AG08395 (cell line): ENCODE data around the gene F12.

ENCODE experiments used
- DNase-seq: peaks from one replicate; pipeline ENCODE4 v3.0.0; 2012; ENCODE audit warnings: mixed read lengths, low spot score

Gene F12

DNA sequence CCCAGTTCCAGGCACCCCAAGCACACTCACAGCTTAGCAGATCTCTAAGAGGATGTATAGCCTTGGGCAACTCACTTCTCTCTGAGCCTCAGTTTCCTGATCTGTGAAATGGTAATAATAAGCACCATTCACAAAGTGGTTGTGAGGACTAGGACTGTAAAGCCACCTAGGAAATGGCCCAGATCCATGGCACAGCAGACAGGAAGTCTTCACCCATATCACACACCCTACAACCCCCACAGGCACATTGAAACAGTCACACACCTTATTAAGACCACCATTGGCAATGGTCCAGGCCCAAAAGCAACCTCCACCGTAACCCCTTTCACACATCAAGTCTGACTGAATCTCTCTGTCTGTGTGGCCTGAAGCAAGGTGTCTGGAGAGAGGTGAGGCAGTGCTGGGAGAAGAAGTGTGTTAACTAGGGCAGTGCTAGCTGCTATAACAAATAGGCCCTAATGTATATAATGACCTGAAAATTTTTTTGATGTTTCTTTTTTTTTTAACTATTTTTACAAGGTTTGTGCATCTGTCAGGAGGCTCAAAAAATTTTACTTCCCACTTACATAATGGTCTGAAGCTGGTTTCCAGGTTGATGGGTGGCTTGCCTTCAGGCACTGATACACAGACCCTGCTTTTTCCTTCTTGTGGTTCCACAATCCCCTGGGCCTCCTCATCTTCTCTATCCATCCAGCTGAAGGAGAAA, 54.0 kb downstream of the F12 start:
- no peak for DNase-seq

DNA sequence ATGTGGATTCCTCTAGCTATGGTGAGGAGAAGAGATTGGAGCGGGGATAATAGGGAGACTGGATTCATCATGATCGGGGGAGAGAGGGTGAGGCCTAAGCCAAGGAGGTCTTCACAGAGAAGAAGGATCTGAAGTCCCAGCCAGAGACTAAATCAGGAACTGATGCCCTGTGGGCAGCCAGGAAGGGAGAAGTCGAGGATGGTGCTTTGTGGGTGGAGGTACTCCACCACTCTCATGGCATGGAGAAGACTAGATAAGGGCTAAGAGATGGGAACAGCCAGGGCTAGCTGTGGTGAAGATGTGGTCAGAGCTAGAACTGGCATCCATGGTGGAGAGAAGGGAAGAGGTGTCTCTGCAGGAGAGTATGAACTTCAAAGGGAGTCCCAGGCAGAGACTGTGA, 54.7 kb downstream of the F12 start:
- DNase-seq = no peak

DNA sequence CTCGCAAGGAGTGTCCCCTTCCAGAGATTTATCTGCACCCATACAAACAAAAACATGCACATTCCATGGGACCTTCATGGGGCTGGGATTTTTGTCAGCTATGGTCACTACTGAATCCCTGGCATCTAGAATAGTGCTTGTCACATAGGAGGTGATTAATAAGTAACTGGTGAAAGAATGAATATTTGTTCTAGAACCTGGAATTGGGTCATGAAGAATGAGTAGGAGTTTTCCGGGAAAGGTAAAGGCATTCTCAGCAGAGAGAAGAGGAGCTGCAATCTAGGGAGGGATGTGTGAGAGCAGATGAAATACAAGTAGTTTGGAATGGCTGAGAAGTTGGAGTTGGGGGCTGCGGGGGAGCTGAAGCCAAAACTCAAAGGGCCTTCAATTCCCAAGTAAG, 55.1 kb downstream of the F12 start:
- DNase-seq = no peak

DNA sequence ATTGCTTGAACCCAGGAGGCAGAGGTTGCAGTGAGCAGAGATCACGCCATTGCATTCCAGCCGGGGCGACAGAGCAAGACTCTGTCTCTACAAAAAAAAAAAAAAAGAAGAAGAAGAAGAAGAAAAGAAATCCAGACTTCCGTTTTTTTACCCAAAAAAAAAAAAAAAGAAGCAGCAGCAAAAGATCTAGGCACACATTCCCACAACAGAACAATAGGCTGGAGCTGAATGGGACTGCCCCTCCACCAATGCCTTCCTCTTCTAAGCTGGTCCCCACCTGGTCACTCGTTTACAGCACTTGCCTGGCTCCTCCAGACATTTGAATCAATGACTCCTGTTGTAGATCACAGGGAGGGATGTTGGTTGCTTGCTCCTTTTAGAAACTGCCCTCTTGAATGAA, 56.3 kb downstream of the F12 start:
- no peak for DNase-seq
